WTC11 (cell line): ENCODE data around the gene ACP1. TPM values are rescaled to one million over a fixed set of nuclear protein-coding genes. Genes with fewer than 3 reads are reported as not detected.

ENCODE experiments used
- ATAC-seq: fragments of 200-7000 bp; cut with Tn5 transposase; 2 replicates; pipeline ENCODE4 v1.10.0; 2021; ENCODE audit warnings: mild to moderate bottlenecking, moderate library complexity
- CTCF ChIA-PET: fragments of 300-600 bp; sonication (Branson Sonifier 250); formaldehyde crosslinking; loops from one replicate; lab custom pipeline; 2021; ENCODE audit warnings: antibody characterized with exemption; lab: Charles Lee
- POLR2A ChIA-PET: fragments of 350-600 bp; sonication (Branson Sonifier 250); formaldehyde crosslinking; loops from one replicate; lab custom pipeline; 2021; ENCODE audit warnings: antibody characterized with exemption; lab: Charles Lee
- DNase-seq: peaks from one replicate; pipeline ENCODE4 v3.0.0; 2021; ENCODE audit warnings: low spot score
- H3K27ac Mint-ChIP-seq: 2 replicates; pipeline ENCODE4 v1.8.0; 2021; ENCODE audit warnings: mixed read lengths
- H3K27me3 Mint-ChIP-seq: 2 replicates; pipeline ENCODE4 v1.8.0; 2021; ENCODE audit warnings: low read depth, mild to moderate bottlenecking, moderate library complexity, mixed read lengths
- H3K36me3 Mint-ChIP-seq: 2 replicates; pipeline ENCODE4 v1.8.0; 2021; ENCODE audit warnings: mixed read lengths
- H3K4me1 Mint-ChIP-seq: 2 replicates; pipeline ENCODE4 v1.8.0; 2022; ENCODE audit warnings: mixed read lengths
- H3K4me3 Mint-ChIP-seq: 2 replicates; pipeline ENCODE4 v1.8.0; 2021; ENCODE audit warnings: mild to moderate bottlenecking, moderate library complexity, mixed read lengths
- H3K9me3 Mint-ChIP-seq: 2 replicates; pipeline ENCODE4 v1.8.0; 2021; ENCODE audit warnings: mixed read lengths
- CREB1 ChIP-seq: sonication (generic); formaldehyde crosslinking; IDR thresholded peaks from 2 replicates; pipeline ENCODE4 v1.8.0; 2023; ENCODE audit warnings: mild to moderate bottlenecking, missing genetic modification reagents
- ELF4 ChIP-seq: sonication (generic); formaldehyde crosslinking; IDR thresholded peaks from 2 replicates; pipeline ENCODE4 v1.8.1; 2022; ENCODE audit warnings: low read depth, mild to moderate bottlenecking, moderate library complexity, missing genetic modification reagents
- EMX1 ChIP-seq: fragments of 250-450 bp; sonication (Bioruptor Pico); IDR thresholded peaks from 2 replicates; pipeline ENCODE4 v1.8.0; 2021; ENCODE audit warnings: mild to moderate bottlenecking
- FOXP1 ChIP-seq: sonication (generic); formaldehyde crosslinking; IDR thresholded peaks from 2 replicates; pipeline ENCODE4 v1.8.0; 2022; ENCODE audit warnings: missing genetic modification reagents, mild to moderate bottlenecking, moderate library complexity, borderline replicate concordance
- JUN ChIP-seq: sonication (generic); formaldehyde crosslinking; IDR thresholded peaks from 2 replicates; pipeline ENCODE4 v1.8.0; 2023; ENCODE audit warnings: mild to moderate bottlenecking, missing genetic modification reagents
- MXD4 ChIP-seq: fragments of 250-450 bp; sonication (Bioruptor Pico); IDR thresholded peaks from 2 replicates; pipeline ENCODE4 v1.8.0; 2021; ENCODE audit warnings: mild to moderate bottlenecking, moderate library complexity, borderline replicate concordance
- NFE2L1 ChIP-seq: sonication (generic); formaldehyde crosslinking; IDR thresholded peaks from 2 replicates; pipeline ENCODE4 v1.8.1; 2023; ENCODE audit warnings: missing genetic modification reagents
- NR1H2 ChIP-seq: sonication (generic); formaldehyde crosslinking; IDR thresholded peaks from 2 replicates; pipeline ENCODE4 v1.9.0; 2021; ENCODE audit warnings: mild to moderate bottlenecking, moderate library complexity, missing genetic modification reagents
- NR2C2 ChIP-seq: sonication (generic); formaldehyde crosslinking; IDR thresholded peaks from 2 replicates; pipeline ENCODE4 v1.8.0; 2022; ENCODE audit warnings: mild to moderate bottlenecking, missing genetic modification reagents
- ZBTB21 ChIP-seq: sonication (generic); formaldehyde crosslinking; IDR thresholded peaks from 2 replicates; pipeline ENCODE4 v1.8.1; 2023; ENCODE audit warnings: mild to moderate bottlenecking, missing genetic modification reagents, borderline replicate concordance
- total RNA-seq: library from RNA; stranded (reverse); gene quantifications from 3 replicates; pipeline ENCODE4 v1.2.3, GENCODE V29; 2021
- TF ChIP-seq, protein P1 (sequence below): fragments of 250-450 bp; sonication (Bioruptor Pico); IDR thresholded peaks from 2 replicates; pipeline ENCODE4 v1.8.0; 2021; ENCODE audit warnings: mild to moderate bottlenecking
- TF ChIP-seq, protein P2 (sequence below): fragments of 250-450 bp; sonication (Bioruptor Pico); IDR thresholded peaks from 2 replicates; pipeline ENCODE4 v1.9.0; 2021; ENCODE audit warnings: moderate library complexity, mild to moderate bottlenecking, inconsistent platforms, borderline replicate concordance
- TF ChIP-seq, protein P3 (sequence below): fragments of 250-450 bp; sonication (Bioruptor Pico); IDR thresholded peaks from 2 replicates; pipeline ENCODE4 v1.9.0; 2021; ENCODE audit warnings: mild to moderate bottlenecking, borderline replicate concordance
- TF ChIP-seq, protein P4 (sequence below): sonication (generic); formaldehyde crosslinking; IDR thresholded peaks from 2 replicates; pipeline ENCODE4 v1.8.1; 2023; ENCODE audit warnings: mild to moderate bottlenecking, missing genetic modification reagents
- TF ChIP-seq, protein P5 (sequence below): sonication (generic); formaldehyde crosslinking; IDR thresholded peaks from 2 replicates; pipeline ENCODE4 v1.8.1; 2023; ENCODE audit warnings: mild to moderate bottlenecking, missing genetic modification reagents, moderate library complexity
- TF ChIP-seq, protein P6 (sequence below): sonication (generic); formaldehyde crosslinking; IDR thresholded peaks from 2 replicates; pipeline ENCODE4 v1.8.1; 2022; ENCODE audit warnings: low read depth, mild to moderate bottlenecking, moderate library complexity, missing genetic modification reagents, borderline replicate concordance

Gene ACP1
- total RNA-seq, 1 experiment from 2014 or later, result 150 TPM

DNA sequence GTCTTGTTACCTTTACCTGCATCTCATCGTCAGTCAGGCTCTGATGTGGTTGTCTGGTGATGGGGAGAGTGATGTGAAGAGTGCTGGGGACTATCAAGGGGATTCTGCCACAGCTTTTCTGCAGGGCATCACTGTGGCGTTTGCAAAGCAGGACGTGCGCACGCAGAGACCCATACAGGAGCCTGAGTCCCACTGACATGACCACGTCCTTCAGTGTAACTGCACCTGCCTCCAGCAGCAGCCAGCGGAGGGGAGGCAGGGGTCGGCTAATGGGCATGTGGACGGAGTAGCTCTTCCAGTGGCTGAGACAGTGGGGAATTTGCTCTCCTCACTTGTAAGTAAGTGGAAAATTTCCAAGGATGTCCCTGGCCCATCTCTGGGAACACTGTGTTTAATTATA lies 16.6 kb downstream of the ACP1 start:
- CTCF ChIA-PET, result no interaction called here
- Mint-ChIP-seq H3K9me3 (no peaks in the 10 kb centered on the region), H3K27ac (no peak overlapping the region), H3K4me1 (peaks cover 36% of the 10 kb centered on the region), H3K27me3 (peaks cover 12% of the 10 kb centered on the region), H3K36me3 (peaks cover 51% of the 10 kb centered on the region), H3K4me3 (no peak overlapping the region)
- DNase-seq (no peak), ATAC-seq (no peak)
- POLR2A ChIA-PET, result no interaction called here
- TF ChIP-seq MXD4 (CRISPR knock-in tag), result no peak
- TF ChIP-seq, protein P1, sequence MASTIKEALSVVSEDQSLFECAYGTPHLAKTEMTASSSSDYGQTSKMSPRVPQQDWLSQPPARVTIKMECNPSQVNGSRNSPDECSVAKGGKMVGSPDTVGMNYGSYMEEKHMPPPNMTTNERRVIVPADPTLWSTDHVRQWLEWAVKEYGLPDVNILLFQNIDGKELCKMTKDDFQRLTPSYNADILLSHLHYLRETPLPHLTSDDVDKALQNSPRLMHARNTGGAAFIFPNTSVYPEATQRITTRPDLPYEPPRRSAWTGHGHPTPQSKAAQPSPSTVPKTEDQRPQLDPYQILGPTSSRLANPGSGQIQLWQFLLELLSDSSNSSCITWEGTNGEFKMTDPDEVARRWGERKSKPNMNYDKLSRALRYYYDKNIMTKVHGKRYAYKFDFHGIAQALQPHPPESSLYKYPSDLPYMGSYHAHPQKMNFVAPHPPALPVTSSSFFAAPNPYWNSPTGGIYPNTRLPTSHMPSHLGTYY (CRISPR knock-in tag), result no peak
- TF ChIP-seq, protein P2, sequence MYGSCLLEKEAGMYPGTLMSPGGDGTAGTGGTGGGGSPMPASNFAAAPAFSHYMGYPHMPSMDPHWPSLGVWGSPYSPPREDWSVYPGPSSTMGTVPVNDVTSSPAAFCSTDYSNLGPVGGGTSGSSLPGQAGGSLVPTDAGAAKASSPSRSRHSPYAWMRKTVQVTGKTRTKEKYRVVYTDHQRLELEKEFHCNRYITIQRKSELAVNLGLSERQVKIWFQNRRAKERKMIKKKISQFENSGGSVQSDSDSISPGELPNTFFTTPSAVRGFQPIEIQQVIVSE, result no peak

DNA sequence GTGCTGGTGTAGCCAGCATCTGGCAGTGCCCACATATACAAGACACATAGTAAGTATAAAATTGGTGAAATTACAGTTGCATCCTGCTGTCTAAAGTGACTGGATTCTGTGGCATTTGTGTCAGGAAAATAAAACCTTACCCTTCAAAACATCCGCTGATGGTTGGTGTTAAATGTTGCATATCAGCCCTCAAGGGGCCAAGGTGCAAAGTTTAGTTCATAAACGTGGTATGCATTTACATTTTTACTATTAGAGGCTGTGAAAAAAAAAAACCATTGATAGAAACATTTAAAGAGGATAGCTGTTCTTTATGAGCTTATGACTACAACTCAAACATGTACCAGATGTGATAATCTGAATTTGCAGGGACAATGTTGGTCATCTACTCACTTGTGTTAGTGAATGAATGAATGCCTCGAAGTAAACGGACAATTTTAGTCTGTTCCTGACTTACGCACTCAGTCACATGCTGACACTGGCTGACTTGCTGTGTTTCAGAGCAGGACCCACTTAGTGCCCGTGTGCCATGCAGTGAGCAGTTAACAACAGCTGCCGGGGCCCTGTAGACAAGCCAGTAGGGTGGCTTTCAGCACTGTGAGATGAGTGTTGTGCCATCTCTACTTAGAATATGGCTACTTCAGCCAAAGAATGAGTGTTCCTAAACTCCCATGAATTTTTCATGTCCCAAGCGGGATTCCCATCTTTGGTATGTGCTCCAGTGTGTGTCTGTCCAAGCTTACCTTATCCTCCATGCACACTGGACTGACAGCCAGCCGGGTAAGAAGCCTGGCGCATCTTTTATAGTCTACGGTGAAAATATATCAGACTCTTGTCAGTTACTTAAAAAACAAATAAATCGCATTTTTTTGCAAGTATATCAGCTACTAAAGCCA lies 17.9 kb downstream of the ACP1 start:
- peaks cover 44% of the 10 kb centered on the region for H3K4me1 Mint-ChIP-seq
- DNase-seq (no peak), ATAC-seq (no peak)
- TF ChIP-seq MXD4 (CRISPR knock-in tag) (no peak), NFE2L1 (CRISPR knock-in tag) (no peak), ELF4 (CRISPR knock-in tag) (no peak), JUN (CRISPR knock-in tag) (no peak), NR2C2 (CRISPR knock-in tag) (no peak), FOXP1 (no peak), ZBTB21 (no peak), NR1H2 (CRISPR knock-in tag) (no peak), CREB1 (no peak), EMX1 (CRISPR knock-in tag) (no peak)
- TF ChIP-seq, protein P3, sequence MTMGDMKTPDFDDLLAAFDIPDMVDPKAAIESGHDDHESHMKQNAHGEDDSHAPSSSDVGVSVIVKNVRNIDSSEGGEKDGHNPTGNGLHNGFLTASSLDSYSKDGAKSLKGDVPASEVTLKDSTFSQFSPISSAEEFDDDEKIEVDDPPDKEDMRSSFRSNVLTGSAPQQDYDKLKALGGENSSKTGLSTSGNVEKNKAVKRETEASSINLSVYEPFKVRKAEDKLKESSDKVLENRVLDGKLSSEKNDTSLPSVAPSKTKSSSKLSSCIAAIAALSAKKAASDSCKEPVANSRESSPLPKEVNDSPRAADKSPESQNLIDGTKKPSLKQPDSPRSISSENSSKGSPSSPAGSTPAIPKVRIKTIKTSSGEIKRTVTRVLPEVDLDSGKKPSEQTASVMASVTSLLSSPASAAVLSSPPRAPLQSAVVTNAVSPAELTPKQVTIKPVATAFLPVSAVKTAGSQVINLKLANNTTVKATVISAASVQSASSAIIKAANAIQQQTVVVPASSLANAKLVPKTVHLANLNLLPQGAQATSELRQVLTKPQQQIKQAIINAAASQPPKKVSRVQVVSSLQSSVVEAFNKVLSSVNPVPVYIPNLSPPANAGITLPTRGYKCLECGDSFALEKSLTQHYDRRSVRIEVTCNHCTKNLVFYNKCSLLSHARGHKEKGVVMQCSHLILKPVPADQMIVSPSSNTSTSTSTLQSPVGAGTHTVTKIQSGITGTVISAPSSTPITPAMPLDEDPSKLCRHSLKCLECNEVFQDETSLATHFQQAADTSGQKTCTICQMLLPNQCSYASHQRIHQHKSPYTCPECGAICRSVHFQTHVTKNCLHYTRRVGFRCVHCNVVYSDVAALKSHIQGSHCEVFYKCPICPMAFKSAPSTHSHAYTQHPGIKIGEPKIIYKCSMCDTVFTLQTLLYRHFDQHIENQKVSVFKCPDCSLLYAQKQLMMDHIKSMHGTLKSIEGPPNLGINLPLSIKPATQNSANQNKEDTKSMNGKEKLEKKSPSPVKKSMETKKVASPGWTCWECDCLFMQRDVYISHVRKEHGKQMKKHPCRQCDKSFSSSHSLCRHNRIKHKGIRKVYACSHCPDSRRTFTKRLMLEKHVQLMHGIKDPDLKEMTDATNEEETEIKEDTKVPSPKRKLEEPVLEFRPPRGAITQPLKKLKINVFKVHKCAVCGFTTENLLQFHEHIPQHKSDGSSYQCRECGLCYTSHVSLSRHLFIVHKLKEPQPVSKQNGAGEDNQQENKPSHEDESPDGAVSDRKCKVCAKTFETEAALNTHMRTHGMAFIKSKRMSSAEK (CRISPR knock-in tag), result no peak
- TF ChIP-seq, protein P4, sequence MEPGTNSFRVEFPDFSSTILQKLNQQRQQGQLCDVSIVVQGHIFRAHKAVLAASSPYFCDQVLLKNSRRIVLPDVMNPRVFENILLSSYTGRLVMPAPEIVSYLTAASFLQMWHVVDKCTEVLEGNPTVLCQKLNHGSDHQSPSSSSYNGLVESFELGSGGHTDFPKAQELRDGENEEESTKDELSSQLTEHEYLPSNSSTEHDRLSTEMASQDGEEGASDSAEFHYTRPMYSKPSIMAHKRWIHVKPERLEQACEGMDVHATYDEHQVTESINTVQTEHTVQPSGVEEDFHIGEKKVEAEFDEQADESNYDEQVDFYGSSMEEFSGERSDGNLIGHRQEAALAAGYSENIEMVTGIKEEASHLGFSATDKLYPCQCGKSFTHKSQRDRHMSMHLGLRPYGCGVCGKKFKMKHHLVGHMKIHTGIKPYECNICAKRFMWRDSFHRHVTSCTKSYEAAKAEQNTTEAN (CRISPR knock-in tag), result no peak
- TF ChIP-seq, protein P5, sequence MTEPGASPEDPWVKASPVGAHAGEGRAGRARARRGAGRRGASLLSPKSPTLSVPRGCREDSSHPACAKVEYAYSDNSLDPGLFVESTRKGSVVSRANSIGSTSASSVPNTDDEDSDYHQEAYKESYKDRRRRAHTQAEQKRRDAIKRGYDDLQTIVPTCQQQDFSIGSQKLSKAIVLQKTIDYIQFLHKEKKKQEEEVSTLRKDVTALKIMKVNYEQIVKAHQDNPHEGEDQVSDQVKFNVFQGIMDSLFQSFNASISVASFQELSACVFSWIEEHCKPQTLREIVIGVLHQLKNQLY (CRISPR knock-in tag), result no peak
- TF ChIP-seq, protein P6, sequence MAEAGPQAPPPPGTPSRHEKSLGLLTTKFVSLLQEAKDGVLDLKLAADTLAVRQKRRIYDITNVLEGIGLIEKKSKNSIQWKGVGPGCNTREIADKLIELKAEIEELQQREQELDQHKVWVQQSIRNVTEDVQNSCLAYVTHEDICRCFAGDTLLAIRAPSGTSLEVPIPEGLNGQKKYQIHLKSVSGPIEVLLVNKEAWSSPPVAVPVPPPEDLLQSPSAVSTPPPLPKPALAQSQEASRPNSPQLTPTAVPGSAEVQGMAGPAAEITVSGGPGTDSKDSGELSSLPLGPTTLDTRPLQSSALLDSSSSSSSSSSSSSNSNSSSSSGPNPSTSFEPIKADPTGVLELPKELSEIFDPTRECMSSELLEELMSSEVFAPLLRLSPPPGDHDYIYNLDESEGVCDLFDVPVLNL, result no peak
- peaks cover 40% of the 10 kb centered on the region for H3K36me3 Mint-ChIP-seq
- ChIA-PET CTCF (interaction anchor here (1.1 kb wide), 1 partner anchor 36 kb away, joined by 3 read pairs; no protein-coding TSS in a partner anchor), POLR2A (no interaction called here)
- H3K27me3 Mint-ChIP-seq, result peaks cover 21% of the 10 kb centered on the region
- no peak overlapping the region for H3K4me3 Mint-ChIP-seq
- H3K9me3 Mint-ChIP-seq, result no peaks in the 10 kb centered on the region
- H3K27ac Mint-ChIP-seq, result no peak overlapping the region
